Kidney (tissue), 14 donors: Measurements from ENCODE around the gene ST3GAL4. TPM values are rescaled to one million over a fixed set of nuclear protein-coding genes. Genes with fewer than 3 reads are reported as not detected.

Experiments
- DNase-seq, 5 donors: peaks; one replicate each; pipeline ENCODE4 v3.0.0-alpha.2; 2013 to 2020
- FAIRE-seq: peaks from 2 replicates; lab custom pipeline; 2012; peaks lifted over from hg19 to GRCh38; lab: Jason Lieb, UNC
- H3K27ac ChIP-seq, 2 donors: one replicate each; pipeline ENCODE4 v1.7.0; 2013; ENCODE audit warnings: low read depth in 2 of 2, low read length in 2 of 2, inconsistent platforms in 1 of 2
- H3K27me3 ChIP-seq: one replicate; pipeline ENCODE4 v1.7.1; 2013; ENCODE audit warnings: low read length, inconsistent platforms; ENCODE audit not compliant: control insufficient read depth, insufficient read depth
- H3K36me3 ChIP-seq, 3 donors: one replicate each; pipeline versions ENCODE4 v1.7.0 to v1.7.1; 2013; ENCODE audit warnings: low read length in 3 of 3, control low read depth in 1 of 3, inconsistent platforms in 1 of 3; ENCODE audit not compliant: insufficient read depth in 3 of 3, control insufficient read depth in 2 of 3
- H3K4me1 ChIP-seq, 3 donors: one replicate each; pipeline versions ENCODE4 v1.7.0 to v1.7.1; 2013; ENCODE audit warnings: low read length in 3 of 3, inconsistent platforms in 1 of 3, low read depth in 1 of 3; ENCODE audit not compliant: control insufficient read depth in 2 of 3, insufficient read depth in 2 of 3
- H3K4me3 ChIP-seq, 3 donors: one replicate each; pipeline versions ENCODE4 v1.7.0 to v1.8.1; 2013; ENCODE audit warnings: low read length in 3 of 3, control low read depth in 1 of 3, inconsistent platforms in 1 of 3
- H3K9ac ChIP-seq, 3 donors: one replicate each; pipeline versions ENCODE4 v1.7.0 to v1.7.1; 2013; ENCODE audit warnings: low read length in 3 of 3, control low read depth in 1 of 3, inconsistent platforms in 1 of 3
- H3K9me3 ChIP-seq, 3 donors: one replicate each; pipeline versions ENCODE4 v1.7.0 to v1.7.1; 2013; ENCODE audit warnings: low read length in 3 of 3, control low read depth in 1 of 3, inconsistent platforms in 1 of 3; ENCODE audit not compliant: control insufficient read depth in 2 of 3, insufficient read depth in 1 of 3
- CTCF ChIP-seq: IDR thresholded peaks from 3 replicates; pipeline ENCODE4 v1.5.1; 2012; ENCODE audit warnings: mild to moderate bottlenecking, moderate library complexity, borderline replicate concordance; ENCODE audit not compliant: insufficient read depth; ENCODE audit errors: extremely low read depth
- intact Hi-C: fragments of 100-400 bp; cut with DNase I; formaldehyde crosslinking; loops from one replicate; pipeline ENCODE4 v1.11.1; 2022
- polyA plus RNA-seq: library from polyadenylated mRNA; stranded (reverse); fragments of 350-450 nt; fragmentation: Illumina TruSeq; extraction: RNeasy Lipid Tissue Mini Kit (QIAGEN cat#74804); gene quantifications from one replicate; pipeline ENCODE4 v1.2.3, GENCODE V29; 2014; ENCODE audit warnings: low read depth, low replicate concordance; ENCODE audit not compliant: insufficient read depth
- total RNA-seq: library from RNA; stranded (reverse); fragmentation: NEBNext Ultra II Directional; extraction: Animal tissue kit (Norgen Biotek cat#: 25700); gene quantifications from one replicate; pipeline ENCODE4 v1.2.1, GENCODE V29; 2021
- donor health status: control.
- donor health status: control.
- donor health status: control.
- donor health status: control.
- donor health status: control.
- donor health status: DM: yes; HTN: yes; CAD: no.
- donor health status: Normal renal cell carcinoma (clear cell type).

The ST3GAL4 gene
- total and polyA plus RNA-seq, 2 donors from 2014 or later = 27.4 to 72.8 TPM

DNA sequence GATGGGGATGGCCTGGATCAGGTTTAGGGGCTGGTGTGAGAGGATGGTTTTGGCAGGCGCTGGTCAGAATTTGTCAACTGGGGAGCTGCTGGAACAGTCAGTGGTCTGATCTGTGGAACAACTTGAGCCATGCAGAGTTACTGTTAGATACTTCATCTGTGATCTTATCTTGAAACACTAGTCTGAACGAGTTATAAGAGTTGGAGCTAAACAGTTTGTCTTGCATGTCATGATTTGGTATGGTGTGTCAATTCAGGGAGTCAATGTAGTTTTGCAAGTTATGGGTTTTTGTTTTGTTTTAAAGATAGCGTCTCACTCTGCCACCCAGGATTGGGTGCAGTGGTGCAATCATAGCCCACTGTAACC lies 54.1 kb downstream of the ST3GAL4 start:
- H3K27me3 ChIP-seq = no peaks in the 10 kb centered on the region
- no peak overlapping the region for H3K4me3 ChIP-seq
- H3K9me3 ChIP-seq = no peaks in the 10 kb centered on the region
- peaks cover 0 to 5% (median 0%) of the 10 kb centered on the region in 3 donors for H3K4me1 ChIP-seq
- no peak for TF ChIP-seq CTCF
- peaks cover 0 to 11% (median 4%) of the 10 kb centered on the region in 3 donors for H3K36me3 ChIP-seq
- DNase-seq (no peak), FAIRE-seq (no peak)
- H3K9ac ChIP-seq = no peak overlapping the region
- intact Hi-C loops = no loop called here
- no peak overlapping the region for H3K27ac ChIP-seq

GRCh38 chr11:126410649-126411048 lies 55.2 kb downstream of the ST3GAL4 start:
- Histone ChIP-seq H3K27ac (no peak overlapping the region), H3K36me3 (peaks cover 0 to 11% (median 4%) of the 10 kb centered on the region in 3 donors), H3K4me1 (peaks cover 0 to 7% (median 0%) of the 10 kb centered on the region in 3 donors), H3K9me3 (no peaks in the 10 kb centered on the region), H3K27me3 (no peaks in the 10 kb centered on the region), H3K9ac (no peak overlapping the region), H3K4me3 (no peak overlapping the region)
- no peak for TF ChIP-seq CTCF
- peak in 1 of 5 donors; percentile 37 for DNase-seq
- intact Hi-C loops = no loop called here
- FAIRE-seq = no peak

DNA sequence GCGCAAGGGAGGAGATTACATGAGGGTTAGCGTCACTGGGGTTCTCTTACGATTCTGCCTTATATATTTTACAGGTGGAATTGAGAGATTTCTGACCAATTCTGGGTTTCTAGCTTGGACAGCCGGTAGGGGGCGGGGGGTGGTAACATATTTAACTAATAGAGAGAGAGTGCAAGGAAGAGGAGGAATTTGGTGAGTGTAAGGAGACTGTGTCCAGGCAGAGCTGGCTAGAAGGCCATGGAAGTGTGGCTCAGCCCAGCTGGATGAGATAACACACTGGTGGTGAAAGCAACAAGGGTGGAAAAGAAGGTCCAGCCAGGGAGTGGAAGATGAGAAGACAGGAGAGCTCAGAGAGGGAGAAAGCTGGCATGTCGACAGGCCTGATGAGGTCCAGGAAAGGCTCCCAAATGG lies 56.5 kb downstream of the ST3GAL4 start:
- no peak for TF ChIP-seq CTCF
- DNase-seq (no peak), FAIRE-seq (no peak)
- intact Hi-C loops = no loop called here
- no peak overlapping the region for H3K9ac ChIP-seq
- H3K36me3 ChIP-seq = peaks cover 0 to 10% (median 4%) of the 10 kb centered on the region in 3 donors
- no peak overlapping the region for H3K27ac ChIP-seq
- H3K4me3 ChIP-seq = no peak overlapping the region
- no peaks in the 10 kb centered on the region for H3K27me3 ChIP-seq
- H3K9me3 ChIP-seq = no peaks in the 10 kb centered on the region
- H3K4me1 ChIP-seq = peaks cover 0 to 13% (median 5%) of the 10 kb centered on the region in 3 donors

DNA sequence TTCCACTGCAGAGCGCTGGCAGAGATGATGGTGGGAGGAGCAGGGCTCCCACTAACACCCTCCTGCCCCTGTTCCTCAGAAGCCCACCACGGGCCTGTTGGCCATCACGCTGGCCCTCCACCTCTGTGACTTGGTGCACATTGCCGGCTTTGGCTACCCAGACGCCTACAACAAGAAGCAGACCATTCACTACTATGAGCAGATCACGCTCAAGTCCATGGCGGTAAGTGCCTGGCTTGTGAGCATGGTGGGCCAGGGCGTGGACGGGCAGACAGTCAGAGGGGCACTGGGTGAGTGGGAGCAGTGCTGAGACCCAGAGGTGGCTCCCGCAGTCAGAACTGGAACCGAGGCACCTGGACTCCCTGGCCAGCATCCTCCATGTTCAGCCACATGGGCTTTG lies 57.9 kb downstream of the ST3GAL4 start:
- no peak for TF ChIP-seq CTCF

More for the DNA sequence above, 57.9 kb downstream of the ST3GAL4 start:
- H3K36me3 ChIP-seq = peaks cover 0 to 6% (median 4%) of the 10 kb centered on the region in 3 donors
- peaks cover 0 to 13% (median 5%) of the 10 kb centered on the region in 3 donors for H3K4me1 ChIP-seq
- intact Hi-C loops = no loop called here
- no peaks in the 10 kb centered on the region for H3K9me3 ChIP-seq
- H3K27ac ChIP-seq = no peak overlapping the region
- FAIRE-seq (no peak), DNase-seq (no peak)
- no peak overlapping the region for H3K4me3 ChIP-seq
- H3K9ac ChIP-seq = no peak overlapping the region
- no peaks in the 10 kb centered on the region for H3K27me3 ChIP-seq
